Measurements from ENCODE around the gene ZNF764.

- TF ChIP-seq, protein P1, sequence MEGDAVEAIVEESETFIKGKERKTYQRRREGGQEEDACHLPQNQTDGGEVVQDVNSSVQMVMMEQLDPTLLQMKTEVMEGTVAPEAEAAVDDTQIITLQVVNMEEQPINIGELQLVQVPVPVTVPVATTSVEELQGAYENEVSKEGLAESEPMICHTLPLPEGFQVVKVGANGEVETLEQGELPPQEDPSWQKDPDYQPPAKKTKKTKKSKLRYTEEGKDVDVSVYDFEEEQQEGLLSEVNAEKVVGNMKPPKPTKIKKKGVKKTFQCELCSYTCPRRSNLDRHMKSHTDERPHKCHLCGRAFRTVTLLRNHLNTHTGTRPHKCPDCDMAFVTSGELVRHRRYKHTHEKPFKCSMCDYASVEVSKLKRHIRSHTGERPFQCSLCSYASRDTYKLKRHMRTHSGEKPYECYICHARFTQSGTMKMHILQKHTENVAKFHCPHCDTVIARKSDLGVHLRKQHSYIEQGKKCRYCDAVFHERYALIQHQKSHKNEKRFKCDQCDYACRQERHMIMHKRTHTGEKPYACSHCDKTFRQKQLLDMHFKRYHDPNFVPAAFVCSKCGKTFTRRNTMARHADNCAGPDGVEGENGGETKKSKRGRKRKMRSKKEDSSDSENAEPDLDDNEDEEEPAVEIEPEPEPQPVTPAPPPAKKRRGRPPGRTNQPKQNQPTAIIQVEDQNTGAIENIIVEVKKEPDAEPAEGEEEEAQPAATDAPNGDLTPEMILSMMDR (IDR thresholded peaks at IDR 0.05): no peak
- no peak for TF ChIP-seq POLR2A (IDR thresholded peaks at IDR 0.05)
- no peak for TF ChIP-seq EP300 (IDR thresholded peaks at IDR 0.05)
Measured at GRCh38 chr16:30552956-30553355, 5.2 kb downstream of the ZNF764 start.
